Tibial nerve (tissue), 4 donors: Measurements from ENCODE around the gene ANKRD27. TPM values are rescaled to one million over a fixed set of nuclear protein-coding genes. Genes with fewer than 3 reads are reported as not detected.
"Not testable (repeated sequence)": the region's sequence is repeated elsewhere in the genome, so short reads cannot be mapped to it uniquely, and the experiment has no call there.

Experiments
- DNase-seq, 2 donors: peaks; one replicate each; pipeline ENCODE4 v3.0.0-alpha.2; 2019; ENCODE audit warnings: low spot score in 2 of 2
- H3K27ac ChIP-seq, 4 donors: fragments of 200-600 bp; sonication (generic) in 3 of 4; one replicate each; pipeline ENCODE4 v1.5.1; 2017 to 2019; ENCODE audit warnings: mild to moderate bottlenecking in 1 of 4
- H3K27me3 ChIP-seq, 2 donors: fragments of 200-600 bp; sonication (generic) in 1 of 2; one replicate each; pipeline versions ENCODE4 v1.5.1 to v1.6.0; 2017 to 2019
- H3K36me3 ChIP-seq, 3 donors: fragments of 200-600 bp; sonication (generic); one replicate each; pipeline ENCODE4 v1.5.1; 2018 to 2019
- H3K4me1 ChIP-seq, 4 donors: fragments of 200-600 bp; sonication (generic) in 3 of 4; one replicate each; pipeline ENCODE4 v1.5.1; 2017 to 2019
- H3K4me3 ChIP-seq, 4 donors: fragments of 200-600 bp; sonication (generic) in 3 of 4; one replicate each; pipeline ENCODE4 v1.5.1; 2017 to 2019; ENCODE audit warnings: mild to moderate bottlenecking in 1 of 4, moderate library complexity in 1 of 4
- H3K9me3 ChIP-seq, 4 donors: fragments of 200-600 bp; sonication (generic) in 3 of 4; one replicate each; pipeline ENCODE4 v1.5.1; 2017 to 2019
- EP300 ChIP-seq, 2 donors: sonication (generic); formaldehyde crosslinking; IDR thresholded peaks; one replicate each; pipeline ENCODE4 v1.6.1; 2017; ENCODE audit warnings: antibody characterized with exemption in 2 of 2, mild to moderate bottlenecking in 1 of 2
- POLR2A ChIP-seq, 2 donors: fragments of 450-650 bp; IDR thresholded peaks; one replicate each; pipeline ENCODE4 v1.6.1; 2017; ENCODE audit warnings: antibody characterized with exemption in 2 of 2, mild to moderate bottlenecking in 2 of 2, moderate library complexity in 2 of 2
- WGBS, 2 donors: methylation state at CpG; one replicate each; pipeline ENCODE4 v1.1.5; 2018; 5-methylcytosine and 5-hydroxymethylcytosine counted together
- total RNA-seq, 4 donors: library from RNA; depleted of rRNA; stranded (reverse); fragments of >200 nt; gene quantifications; one replicate each; pipeline ENCODE4 v1.1.0, GENCODE V29; 2016
- TF ChIP-seq, protein P1 (sequence below), 5 experiments: fragments of 200-600 bp in 3 of 5; fragments of 450-650 bp in 2 of 5; sonication (generic) in 3 of 5; IDR thresholded peaks; one replicate each; pipeline ENCODE4 v1.5.1; 2016 to 2019; ENCODE audit warnings: antibody characterized with exemption in 5 of 5, mild to moderate bottlenecking in 3 of 5, moderate library complexity in 2 of 5

ANKRD27 gene
- total RNA-seq, 4 donors from 2014 or later: 13.7 to 28.6 (median 23.5) TPM

- TF ChIP-seq POLR2A (IDR thresholded peaks at IDR 0.05) (no peak), EP300 (IDR thresholded peaks at IDR 0.05) (no peak)
- TF ChIP-seq, protein P1, sequence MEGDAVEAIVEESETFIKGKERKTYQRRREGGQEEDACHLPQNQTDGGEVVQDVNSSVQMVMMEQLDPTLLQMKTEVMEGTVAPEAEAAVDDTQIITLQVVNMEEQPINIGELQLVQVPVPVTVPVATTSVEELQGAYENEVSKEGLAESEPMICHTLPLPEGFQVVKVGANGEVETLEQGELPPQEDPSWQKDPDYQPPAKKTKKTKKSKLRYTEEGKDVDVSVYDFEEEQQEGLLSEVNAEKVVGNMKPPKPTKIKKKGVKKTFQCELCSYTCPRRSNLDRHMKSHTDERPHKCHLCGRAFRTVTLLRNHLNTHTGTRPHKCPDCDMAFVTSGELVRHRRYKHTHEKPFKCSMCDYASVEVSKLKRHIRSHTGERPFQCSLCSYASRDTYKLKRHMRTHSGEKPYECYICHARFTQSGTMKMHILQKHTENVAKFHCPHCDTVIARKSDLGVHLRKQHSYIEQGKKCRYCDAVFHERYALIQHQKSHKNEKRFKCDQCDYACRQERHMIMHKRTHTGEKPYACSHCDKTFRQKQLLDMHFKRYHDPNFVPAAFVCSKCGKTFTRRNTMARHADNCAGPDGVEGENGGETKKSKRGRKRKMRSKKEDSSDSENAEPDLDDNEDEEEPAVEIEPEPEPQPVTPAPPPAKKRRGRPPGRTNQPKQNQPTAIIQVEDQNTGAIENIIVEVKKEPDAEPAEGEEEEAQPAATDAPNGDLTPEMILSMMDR (IDR thresholded peaks at IDR 0.05): no peak
- no peak overlapping the region for H3K27ac ChIP-seq
- H3K36me3 ChIP-seq: peaks cover 0 to 78% (median 0%) of the 10 kb centered on the region in 3 donors
- peaks cover 0 to 37% (median 6%) of the 10 kb centered on the region in 4 donors for H3K9me3 ChIP-seq
- DNase-seq: no peak
- H3K4me1 ChIP-seq: no peaks in the 10 kb centered on the region
- WGBS, 2 donors: 85 to 87% methylated on average over 5 of the region's 5 CpGs
- H3K4me3 ChIP-seq: no peak overlapping the region
- no peaks in the 10 kb centered on the region for H3K27me3 ChIP-seq
Observed at GRCh38 chr19:32702010-32702409, 27.0 kb upstream of the ANKRD27 start.

- H3K36me3 ChIP-seq: peaks cover 0 to 81% (median 0%) of the 10 kb centered on the region in 3 donors
- H3K4me1 ChIP-seq: peaks cover 0 to 10% (median 0%) of the 10 kb centered on the region in 4 donors
- peaks cover 0 to 37% (median 6%) of the 10 kb centered on the region in 4 donors for H3K9me3 ChIP-seq
- 89 to 96% methylated on average over 7 of the region's 7 CpGs for WGBS, 2 donors
- not testable (repeated sequence) for H3K27ac ChIP-seq, DNase-seq, H3K4me3 ChIP-seq, H3K27me3 ChIP-seq
Observed at GRCh38 chr19:32700129-32700528, 25.1 kb upstream of the ANKRD27 start.

GRCh38 chr19:32696771-32697170 is 21.8 kb upstream of the ANKRD27 start:
- H3K9me3 ChIP-seq: peaks cover 0 to 16% (median 0%) of the 10 kb centered on the region in 4 donors
- H3K27ac ChIP-seq, H3K4me3 ChIP-seq, DNase-seq, H3K27me3 ChIP-seq: not testable (repeated sequence)
- H3K4me1 ChIP-seq: peaks cover 0 to 35% (median 4%) of the 10 kb centered on the region in 4 donors
- peaks cover 0 to 52% (median 0%) of the 10 kb centered on the region in 3 donors for H3K36me3 ChIP-seq
- 84 to 88% methylated on average over 3 of the region's 3 CpGs for WGBS, 2 donors

DNA sequence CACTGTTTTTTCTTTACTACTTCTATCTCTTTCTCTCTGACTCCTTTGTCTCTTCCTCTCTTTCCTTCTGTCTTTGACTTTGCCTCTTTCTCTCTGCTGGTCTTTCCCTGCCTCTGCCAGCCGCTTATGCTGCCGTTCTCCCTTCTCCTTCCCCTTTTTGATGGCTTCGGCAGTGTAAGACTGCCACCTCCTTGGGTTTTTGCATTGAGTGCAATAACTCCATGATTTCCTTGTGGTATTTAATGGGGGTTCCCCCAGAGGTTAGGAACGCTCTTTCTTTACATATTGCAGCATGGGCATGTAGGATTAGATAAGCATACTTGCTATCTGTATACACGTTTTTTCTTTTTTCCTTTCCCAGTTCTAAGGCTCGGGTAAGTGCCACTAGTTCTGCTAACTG is 20.5 kb upstream of the ANKRD27 start:
- Histone ChIP-seq H3K4me1 (peaks cover 0 to 45% (median 7%) of the 10 kb centered on the region in 4 donors), H3K9me3 (peaks cover 0 to 16% (median 0%) of the 10 kb centered on the region in 4 donors), H3K36me3 (peaks cover 0 to 49% (median 0%) of the 10 kb centered on the region in 3 donors)
- DNase-seq, H3K27me3 ChIP-seq, H3K4me3 ChIP-seq, H3K27ac ChIP-seq: not testable (repeated sequence)
- 77 to 80% methylated on average over 6 of the region's 6 CpGs for WGBS, 2 donors

GRCh38 chr19:32694851-32695250 is 19.9 kb upstream of the ANKRD27 start:
- not testable (repeated sequence) for DNase-seq, H3K27me3 ChIP-seq, H3K27ac ChIP-seq, H3K4me3 ChIP-seq
- WGBS, 2 donors: 50 to 55% methylated on average over 2 of the region's 2 CpGs
- Histone ChIP-seq H3K9me3 (peaks cover 0 to 12% (median 0%) of the 10 kb centered on the region in 4 donors), H3K4me1 (peaks cover 0 to 47% (median 7%) of the 10 kb centered on the region in 4 donors), H3K36me3 (peaks cover 0 to 43% (median 0%) of the 10 kb centered on the region in 3 donors)

DNA sequence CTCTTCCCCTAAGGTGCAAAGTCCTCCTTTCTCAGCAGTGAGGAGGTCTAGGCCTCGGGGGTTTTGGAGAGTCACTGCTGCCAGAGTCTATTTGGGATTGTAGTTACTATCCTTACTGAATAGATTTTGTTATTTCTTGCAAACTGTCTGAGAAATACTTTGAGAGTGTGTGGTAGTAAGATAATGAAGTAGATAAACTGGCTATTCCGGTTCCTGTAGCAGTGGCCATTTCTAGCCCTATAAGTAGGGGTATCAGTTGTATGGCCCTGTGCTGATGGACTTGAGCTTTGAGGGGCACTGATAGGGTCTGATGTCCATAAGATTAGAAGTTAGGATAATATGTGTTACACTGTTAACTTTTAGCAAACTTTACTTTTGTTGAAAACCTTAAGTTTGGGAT is 19.3 kb upstream of the ANKRD27 start:
- 77 to 85% methylated on average over 2 of the region's 2 CpGs for WGBS, 2 donors
- not testable (repeated sequence) for H3K27ac ChIP-seq
- H3K4me1 ChIP-seq: peaks cover 0 to 47% (median 7%) of the 10 kb centered on the region in 4 donors

DNA sequence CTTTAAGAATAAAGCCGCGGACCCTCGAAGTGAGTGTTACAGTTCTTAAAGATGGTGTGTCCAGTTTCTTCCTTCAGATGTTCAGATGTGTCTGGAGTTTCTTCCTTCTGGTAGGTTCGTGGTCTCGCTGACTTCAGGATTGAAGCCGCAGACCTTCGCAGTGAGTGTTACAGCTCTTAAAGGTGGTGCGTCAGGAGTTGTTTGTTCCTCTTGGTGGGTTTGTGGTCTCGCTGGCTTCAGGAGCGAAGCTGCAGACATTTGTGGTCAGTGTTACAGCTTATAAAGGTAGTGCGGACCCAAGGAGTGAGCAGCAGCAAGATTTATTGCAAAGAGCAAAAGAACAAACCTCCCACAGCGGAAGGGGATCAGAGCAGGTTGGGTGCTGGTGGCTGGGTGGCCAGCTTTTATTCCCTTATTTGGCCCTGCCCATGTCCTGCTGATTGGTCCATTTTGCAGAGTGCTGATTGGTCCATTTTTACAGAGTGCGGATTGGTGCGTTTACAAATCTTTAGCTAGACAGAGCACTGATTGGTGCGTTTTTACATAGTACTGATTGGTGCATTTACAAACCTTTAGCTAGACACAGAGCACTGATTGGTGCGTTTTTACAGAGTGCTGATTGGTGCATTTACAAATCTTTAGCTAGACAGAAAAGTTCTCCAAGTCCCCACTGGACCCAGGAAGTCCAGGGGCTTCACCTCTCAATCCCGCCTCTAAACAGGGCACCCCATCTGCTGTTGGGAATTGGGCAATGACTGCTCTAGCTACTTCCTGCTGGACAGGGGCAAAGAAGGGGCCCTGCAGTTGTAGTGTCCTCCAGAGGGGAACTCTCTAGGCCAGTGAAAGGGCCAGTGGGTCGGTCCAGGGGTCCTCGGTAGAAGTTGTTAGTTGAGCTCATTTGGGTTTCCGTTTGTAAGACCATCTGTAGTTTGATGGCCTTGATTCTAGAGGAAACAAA is 18.4 kb upstream of the ANKRD27 start:
- not testable (repeated sequence) for H3K27me3 ChIP-seq, DNase-seq, H3K9me3 ChIP-seq
- 84 to 92% methylated on average over 20 of the region's 20 CpGs for WGBS, 2 donors
- peak overlapping the region in 1 of 4 donors; percentile 79 for H3K27ac ChIP-seq
- peaks cover 0 to 47% (median 7%) of the 10 kb centered on the region in 4 donors for H3K4me1 ChIP-seq
- H3K36me3 ChIP-seq: peaks cover 0 to 28% (median 0%) of the 10 kb centered on the region in 3 donors
- H3K4me3 ChIP-seq: peak overlapping the region; percentile 76 to 91 (median 79)

More for the DNA sequence above, 19.3 kb upstream of the ANKRD27 start:
- H3K4me3 ChIP-seq, DNase-seq, H3K9me3 ChIP-seq, H3K27me3 ChIP-seq: not testable (repeated sequence)
- peaks cover 0 to 37% (median 0%) of the 10 kb centered on the region in 3 donors for H3K36me3 ChIP-seq

DNA sequence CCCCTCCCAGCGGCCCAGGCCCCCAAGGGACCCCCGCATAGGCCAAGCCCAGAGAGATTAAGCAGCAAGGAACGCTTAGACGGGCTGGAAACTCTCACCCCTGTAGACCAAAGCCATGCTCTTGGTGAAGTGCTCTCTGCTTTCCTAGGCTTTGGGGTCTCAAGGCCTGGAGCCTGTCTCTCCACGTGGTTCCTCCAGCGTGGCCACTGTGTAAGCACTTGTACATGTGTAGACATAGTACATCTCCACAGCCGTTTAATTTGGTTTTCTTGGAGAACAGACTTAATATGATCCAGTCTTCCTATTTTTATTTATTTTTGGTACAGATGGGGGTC is 17.7 kb upstream of the ANKRD27 start:
- H3K9me3 ChIP-seq: no peaks in the 10 kb centered on the region
- peaks cover 0 to 47% (median 7%) of the 10 kb centered on the region in 4 donors for H3K4me1 ChIP-seq
- H3K27ac ChIP-seq: peak overlapping the region in 2 of 4 donors; percentile 79 to 83
- DNase-seq: no peak
- no peaks in the 10 kb centered on the region for H3K27me3 ChIP-seq
- TF ChIP-seq POLR2A (IDR thresholded peaks at IDR 0.05) (no peak), EP300 (IDR thresholded peaks at IDR 0.05) (no peak)
- TF ChIP-seq, protein P1 (IDR thresholded peaks at IDR 0.05): no peak
- peaks cover 0 to 21% (median 0%) of the 10 kb centered on the region in 3 donors for H3K36me3 ChIP-seq
- H3K4me3 ChIP-seq: peak overlapping the region; percentile 76 to 91 (median 79)
- 35 to 37% methylated on average over 7 of the region's 7 CpGs for WGBS, 2 donors
